ENCODE results near the gene PTHLH. TPM values are rescaled to one million over a fixed set of nuclear protein-coding genes. Genes with fewer than 3 reads are reported as not detected.

Gene PTHLH
- total and polyA plus RNA-seq, 2 experiments from 2014 or later = 3.1 to 4.5 TPM

GRCh38 chr12:27913999-27914614 is 58.4 kb downstream of the PTHLH start:
- TF ChIP-seq EZH2phosphoT487 (IDR thresholded peaks at IDR 0.05; ENCODE audit: low read depth, severe bottlenecking, unreplicated experiment) (no peak), EZH2 (IDR thresholded peaks at IDR 0.05; ENCODE audit: borderline replicate concordance) (no peak), CTCF (IDR thresholded peaks at IDR 0.05; ENCODE audit: poor library complexity) (no peak)
- H4K20me1 ChIP-seq (ENCODE audit: insufficient read depth, poor library complexity, severe bottlenecking) = no peaks in the 10 kb centered on the region

DNA sequence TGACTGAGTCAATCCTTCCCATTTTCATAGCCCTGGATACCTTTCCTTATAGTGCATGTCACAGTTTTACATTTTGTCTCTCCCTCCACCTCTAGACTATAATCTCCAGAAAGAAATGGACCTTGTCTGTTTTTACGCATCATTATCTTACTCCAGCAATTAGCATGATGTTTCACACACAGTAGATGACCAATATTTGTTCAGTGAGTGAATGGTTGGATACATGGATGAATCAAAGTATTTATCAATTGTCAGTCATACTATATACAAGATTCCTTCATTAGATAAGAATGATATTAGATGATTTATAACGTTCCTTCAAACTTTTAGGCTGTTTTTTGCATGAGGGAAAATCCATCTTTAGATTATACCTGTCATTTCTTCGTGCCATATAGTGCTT is 61.1 kb downstream of the PTHLH start:
- WGBS (ENCODE audit: low lambda C conversion rate, missing lambda C conversion rate) = 87% methylated on average over 3 of the region's 3 CpGs
- H3K79me2 ChIP-seq = no peaks in the 10 kb centered on the region
- H3K9me3 ChIP-seq (ENCODE audit: low read depth) = no peaks in the 10 kb centered on the region
- H3K4me2 ChIP-seq = no peak overlapping the region
- peaks cover 5% of the 10 kb centered on the region for H3K4me1 ChIP-seq (ENCODE audit: insufficient read depth)
- H3K27ac ChIP-seq = no peak overlapping the region
- H3K27me3 ChIP-seq = no peaks in the 10 kb centered on the region
- no peaks in the 10 kb centered on the region for H3K36me3 ChIP-seq (replicated peaks; ENCODE audit: insufficient read depth, low read depth)
- H3K9me2 ChIP-seq (replicated peaks; ENCODE audit: insufficient read depth) = no peaks in the 10 kb centered on the region
- TF ChIP-seq EZH2phosphoT487 (IDR thresholded peaks at IDR 0.05; ENCODE audit: low read depth, severe bottlenecking, unreplicated experiment) (no peak), CTCF (IDR thresholded peaks at IDR 0.05; ENCODE audit: poor library complexity) (no peak), EZH2 (IDR thresholded peaks at IDR 0.05; ENCODE audit: borderline replicate concordance) (no peak)
- H2AFZ ChIP-seq = no peak overlapping the region
- DNase-seq (ENCODE audit: low spot score) = no peak
- no peaks in the 10 kb centered on the region for H4K20me1 ChIP-seq (ENCODE audit: insufficient read depth, poor library complexity, severe bottlenecking)
- H3K4me3 ChIP-seq = no peak overlapping the region

More at GRCh38 chr12:27913999-27914614, 58.4 kb downstream of the PTHLH start:
- H3K9me2 ChIP-seq (replicated peaks; ENCODE audit: insufficient read depth) = no peaks in the 10 kb centered on the region
- H3K4me3 ChIP-seq = no peak overlapping the region
- H3K4me1 ChIP-seq (ENCODE audit: insufficient read depth) = no peaks in the 10 kb centered on the region
- no peak for DNase-seq (ENCODE audit: low spot score)
- H3K4me2 ChIP-seq = no peak overlapping the region
- H3K9me3 ChIP-seq (ENCODE audit: low read depth) = no peaks in the 10 kb centered on the region
- H3K27ac ChIP-seq = no peak overlapping the region
- H3K36me3 ChIP-seq (replicated peaks; ENCODE audit: insufficient read depth, low read depth) = no peaks in the 10 kb centered on the region
- 85% methylated on average over 4 of the region's 4 CpGs for WGBS (ENCODE audit: low lambda C conversion rate, missing lambda C conversion rate)
- no peaks in the 10 kb centered on the region for H3K27me3 ChIP-seq
- no peak overlapping the region for H2AFZ ChIP-seq
- H3K79me2 ChIP-seq = no peaks in the 10 kb centered on the region

Small RNA genes within 50 kb of the gene (small RNA-seq; reads per million reads assigned to genes)
- not detected for gene AC008011.1

Other genes with a start within 250 kb of the PTHLH start
- gene KLHL42, start 192.5 kb downstream of the PTHLH start, total RNA-seq = 14.4 and 18.3 TPM in 2 replicates
- 13.5 and 20.5 TPM in 2 replicates for gene KLHL42, start 192.5 kb downstream of the PTHLH start, polyA plus RNA-seq
- 0.63 TPM in 1 of 2 replicates, not detected in the other for gene MANSC4, start 192.5 kb downstream of the PTHLH start, total RNA-seq
- not detected in 2 replicates for gene MANSC4, start 192.5 kb downstream of the PTHLH start, polyA plus RNA-seq
- 14.2 and 22.2 TPM in 2 replicates for gene CCDC91, start 217.7 kb upstream of the PTHLH start, total RNA-seq
- 13.5 and 15.1 TPM in 2 replicates for gene CCDC91, start 217.7 kb upstream of the PTHLH start, polyA plus RNA-seq